Measurements from ENCODE around the gene ICAM3. TPM values are rescaled to one million over a fixed set of nuclear protein-coding genes. Genes with fewer than 3 reads are reported as not detected.
"Not testable (repeated sequence)": the region's sequence is repeated elsewhere in the genome, so short reads cannot be mapped to it uniquely, and the experiment has no call there.

ICAM3 gene
- total RNA-seq, 1 experiment from 2014 or later = 5.0 TPM

GRCh38 chr19:10352764-10353671, 13.6 kb upstream of the ICAM3 start:
- DNase-seq (ENCODE audit: extremely low read depth, low read depth) = no peak

GRCh38 chr19:10346509-10346908, 7.1 kb upstream of the ICAM3 start:
- no peak for DNase-seq (ENCODE audit: extremely low read depth, low read depth)

GRCh38 chr19:10344780-10345179, 5.4 kb upstream of the ICAM3 start:
- no peak for DNase-seq (ENCODE audit: extremely low read depth, low read depth)

GRCh38 chr19:10343495-10343894, 4.1 kb upstream of the ICAM3 start:
- DNase-seq (ENCODE audit: extremely low read depth, low read depth) = no peak

GRCh38 chr19:10339977-10340376, 553 bp upstream of the ICAM3 start:
- DNase-seq (ENCODE audit: extremely low read depth, low read depth) = no peak

GRCh38 chr19:10338940-10339339, 484 bp downstream of the ICAM3 start:
- DNase-seq (ENCODE audit: extremely low read depth, low read depth) = no peak

GRCh38 chr19:10336725-10337124, 2.7 kb downstream of the ICAM3 start:
- not testable (repeated sequence) for DNase-seq (ENCODE audit: extremely low read depth, low read depth)

GRCh38 chr19:10335352-10335985, 4.0 kb downstream of the ICAM3 start:
- no peak for DNase-seq (ENCODE audit: extremely low read depth, low read depth)

- DNase-seq (ENCODE audit: extremely low read depth, low read depth) = peak; percentile 91
These were observed 4.7 kb downstream of the ICAM3 start for GRCh38 chr19:10334588-10335351.

GRCh38 chr19:10333758-10334587, 5.5 kb downstream of the ICAM3 start:
- DNase-seq (ENCODE audit: extremely low read depth, low read depth) = no peak

GRCh38 chr19:10332965-10333757, 6.3 kb downstream of the ICAM3 start, which contains the start of gene RAVER1:
RAVER1 (minus strand) TSS chr19:10333529; CDS start chr19:10333507, 22 bp downstream.
- peak; percentile 93 for DNase-seq (ENCODE audit: extremely low read depth, low read depth)

- no peak for DNase-seq (ENCODE audit: extremely low read depth, low read depth)
These were observed 7.1 kb downstream of the ICAM3 start for GRCh38 chr19:10332158-10332964.

- no peak for DNase-seq (ENCODE audit: extremely low read depth, low read depth)
These were observed 9.9 kb downstream of the ICAM3 start for GRCh38 chr19:10329555-10329954.

GRCh38 chr19:10328558-10329429, 10.6 kb downstream of the ICAM3 start:
- DNase-seq (ENCODE audit: extremely low read depth, low read depth) = no peak

- DNase-seq (ENCODE audit: extremely low read depth, low read depth) = no peak
These were observed 11.6 kb downstream of the ICAM3 start for GRCh38 chr19:10327793-10328192.

- no peak for DNase-seq (ENCODE audit: extremely low read depth, low read depth)
These were observed 13.7 kb downstream of the ICAM3 start for GRCh38 chr19:10325732-10326131.
